GM19455 (cell line): ENCODE measurements around the gene ZNF100.
A peak's percentile ranks its signal among the peaks of the same experiment; 100 is the strongest.
"Not testable (repeated sequence)": the region's sequence is repeated elsewhere in the genome, so short reads cannot be mapped to it uniquely, and the experiment has no call there.

Experiments used
- ATAC-seq: cut with Tn5 transposase; IDR thresholded peaks from one replicate; pipeline ENCODE4 v1.9.1; 2021; ENCODE audit not compliant: unreplicated experiment

ZNF100 gene

GRCh38 chr19:21767065-21767800, at the start of gene ZNF100:
Gene ZNF100 (minus strand): TSS chr19:21767579. CDS start chr19:21767429, 150 bp downstream.
- peak; percentile 96 for ATAC-seq

- ATAC-seq = no peak
Observed at GRCh38 chr19:21812448-21812847, 45.1 kb upstream of the ZNF100 start.

GRCh38 chr19:21808400-21809000, 41.1 kb upstream of the ZNF100 start:
- ATAC-seq = not testable (repeated sequence)

GRCh38 chr19:21789466-21790085, 22.2 kb upstream of the ZNF100 start:
- ATAC-seq = no peak

GRCh38 chr19:21786936-21787335, 19.6 kb upstream of the ZNF100 start:
- ATAC-seq = no peak

GRCh38 chr19:21775792-21776191, 8.4 kb upstream of the ZNF100 start:
- ATAC-seq = not testable (repeated sequence)

GRCh38 chr19:21766705-21767064, 694 bp downstream of the ZNF100 start:
- ATAC-seq = not testable (repeated sequence)

- no peak for ATAC-seq
Observed at GRCh38 chr19:21765151-21765550, 2.2 kb downstream of the ZNF100 start.

GRCh38 chr19:21761547-21761946, 5.8 kb downstream of the ZNF100 start:
- ATAC-seq = not testable (repeated sequence)

GRCh38 chr19:21758296-21758695, 9.1 kb downstream of the ZNF100 start:
- no peak for ATAC-seq

- not testable (repeated sequence) for ATAC-seq
Observed at GRCh38 chr19:21755555-21755954, 11.8 kb downstream of the ZNF100 start.

- no peak for ATAC-seq
Observed at GRCh38 chr19:21751384-21751783, 16.0 kb downstream of the ZNF100 start.

- no peak for ATAC-seq
Observed at GRCh38 chr19:21750586-21751128, 16.7 kb downstream of the ZNF100 start.

GRCh38 chr19:21749090-21749489, 18.3 kb downstream of the ZNF100 start:
- ATAC-seq = no peak

GRCh38 chr19:21748088-21748487, 19.3 kb downstream of the ZNF100 start:
- ATAC-seq = no peak

GRCh38 chr19:21740559-21740958, 26.8 kb downstream of the ZNF100 start:
- ATAC-seq = no peak

- ATAC-seq = not testable (repeated sequence)
Observed at GRCh38 chr19:21726942-21727747, 40.2 kb downstream of the ZNF100 start.

- ATAC-seq = no peak
Observed at GRCh38 chr19:21713761-21714160, 53.6 kb downstream of the ZNF100 start.

- no peak for ATAC-seq
Observed at GRCh38 chr19:21709464-21709863, 57.9 kb downstream of the ZNF100 start.

GRCh38 chr19:21707878-21708277, 59.5 kb downstream of the ZNF100 start:
- ATAC-seq = not testable (repeated sequence)

- ATAC-seq = no peak
Observed at GRCh38 chr19:21707065-21707464, 60.3 kb downstream of the ZNF100 start.
